SJCRH30 (cell line): Measurements from ENCODE around the gene NEDD4L. TPM values are rescaled to one million over a fixed set of nuclear protein-coding genes. Genes with fewer than 3 reads are reported as not detected.
A peak's percentile ranks its signal among the peaks of the same experiment; 100 is the strongest.

ENCODE experiments used
- DNase-seq, 2 experiments: peaks; one replicate each; pipeline ENCODE4 v3.0.0-alpha.2; 2015 to 2020
- H3K27ac ChIP-seq: fragments of 250-450 bp; sonication (Bioruptor Pico); 2 replicates; pipeline ENCODE4 v1.5.1; 2020; ENCODE audit warnings: mild to moderate bottlenecking, moderate library complexity
- H3K27me3 ChIP-seq: fragments of 250-450 bp; sonication (Bioruptor Pico); 2 replicates; pipeline ENCODE4 v1.5.1; 2020; ENCODE audit warnings: mild to moderate bottlenecking, moderate library complexity
- H3K36me3 ChIP-seq: fragments of 250-450 bp; sonication (Bioruptor Pico); 2 replicates; pipeline ENCODE4 v1.5.1; 2020; ENCODE audit warnings: mild to moderate bottlenecking, moderate library complexity
- H3K4me1 ChIP-seq: fragments of 250-450 bp; sonication (Bioruptor Pico); 2 replicates; pipeline ENCODE4 v1.5.1; 2020; ENCODE audit warnings: mild to moderate bottlenecking, moderate library complexity
- H3K4me3 ChIP-seq: fragments of 250-450 bp; sonication (Bioruptor Pico); 2 replicates; pipeline ENCODE4 v1.5.1; 2020; ENCODE audit warnings: mild to moderate bottlenecking, moderate library complexity
- H3K9me3 ChIP-seq: fragments of 250-450 bp; sonication (Bioruptor Pico); replicated peaks from 2 replicates; pipeline ENCODE4 v1.5.1; 2020; ENCODE audit warnings: mild to moderate bottlenecking, moderate library complexity
- total RNA-seq: library from RNA; depleted of rRNA; stranded (reverse); fragments of >200 nt; shearing (Covaris generic); gene quantifications from 2 replicates; pipeline ENCODE4 v1.2.3, GENCODE V29; 2014

NEDD4L gene
- total RNA-seq, 1 experiment from 2014 or later: 29.3 TPM

DNA sequence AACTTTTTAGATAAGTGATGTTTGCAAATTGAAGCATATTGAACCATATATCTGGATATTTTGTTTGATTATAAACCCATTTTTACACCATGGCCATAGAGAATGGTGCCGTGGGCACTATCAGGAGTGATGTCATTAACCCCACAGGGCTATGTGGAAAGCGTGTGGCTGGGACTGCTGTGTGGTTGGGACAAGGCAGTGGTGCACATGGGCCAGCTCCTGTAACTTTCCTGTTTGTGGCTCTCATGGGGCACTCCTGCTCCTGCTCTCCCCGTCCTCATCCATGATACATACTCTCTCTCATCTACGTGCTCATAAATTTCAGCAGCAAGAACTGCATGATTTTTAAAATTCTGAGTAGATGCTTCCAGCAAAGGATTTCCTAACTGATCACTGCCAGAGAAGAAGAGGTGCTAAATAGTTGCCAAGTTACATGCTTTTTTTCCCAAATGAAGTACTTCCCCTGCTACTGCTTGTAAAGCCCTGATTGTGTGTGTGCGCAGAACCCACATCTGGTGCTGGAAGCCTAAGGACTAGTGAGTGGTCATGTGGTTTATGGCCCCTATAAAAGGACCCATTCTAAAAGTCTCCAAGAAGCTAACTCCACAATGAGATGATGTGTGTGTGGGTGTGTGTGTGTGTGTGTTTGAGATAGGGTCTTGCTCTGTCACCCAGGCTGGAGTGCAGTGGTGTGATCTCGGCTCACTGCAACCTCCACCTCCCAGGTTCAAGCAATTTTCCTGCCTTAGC, 240.8 kb downstream of the NEDD4L start:
- H3K9me3 ChIP-seq: no peaks in the 10 kb centered on the region; the same call in 1 of the 2 replicates
- H3K27ac ChIP-seq: no peak overlapping the region
- DNase-seq: no peak
- no peaks in the 10 kb centered on the region for H3K27me3 ChIP-seq
- H3K36me3 ChIP-seq: no peaks in the 10 kb centered on the region
- peaks cover 33% of the 10 kb centered on the region for H3K4me1 ChIP-seq
- H3K4me3 ChIP-seq: no peak overlapping the region

DNA sequence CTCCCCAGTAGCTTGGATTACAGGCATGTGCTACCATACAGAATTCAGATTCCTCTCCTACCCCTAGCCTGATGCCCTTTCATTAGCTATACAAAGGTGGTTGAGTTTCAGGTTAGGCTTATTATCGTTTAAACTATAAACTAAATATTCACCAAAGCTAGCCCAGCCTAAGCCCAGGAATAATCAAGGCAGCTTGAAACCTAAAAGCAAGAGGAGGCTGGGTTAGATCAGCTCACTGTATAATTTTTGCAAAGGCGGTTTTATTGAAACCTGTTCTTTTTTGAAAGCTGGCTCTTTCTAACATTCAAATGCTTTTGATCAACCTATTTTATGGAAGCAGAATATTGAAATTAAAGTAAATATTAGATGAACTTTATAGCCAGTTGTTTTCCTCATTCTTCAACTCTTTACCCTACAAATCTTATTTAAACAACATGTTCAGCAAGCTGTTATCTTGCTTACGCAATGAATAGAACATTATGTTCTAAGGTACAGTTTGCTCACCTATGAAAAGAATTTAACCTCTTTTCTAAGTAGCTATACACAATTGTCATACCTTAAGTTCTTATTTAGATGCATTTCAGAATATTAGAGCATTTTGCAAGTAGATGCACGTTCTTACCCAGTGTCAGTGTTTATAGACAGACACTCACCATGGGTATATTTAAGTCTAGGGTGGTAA, 241.6 kb downstream of the NEDD4L start:
- no peak overlapping the region for H3K27ac ChIP-seq
- H3K4me3 ChIP-seq: no peak overlapping the region
- no peaks in the 10 kb centered on the region for H3K27me3 ChIP-seq

GRCh38 chr18:58286632-58287352, 242.8 kb downstream of the NEDD4L start:
- peaks cover 46% of the 10 kb centered on the region for H3K4me1 ChIP-seq
- H3K9me3 ChIP-seq: no peaks in the 10 kb centered on the region; the same call in 1 of the 2 replicates
- H3K36me3 ChIP-seq: no peaks in the 10 kb centered on the region
- peak overlapping the region; percentile 99 for H3K27ac ChIP-seq
- no peak for DNase-seq
- no peaks in the 10 kb centered on the region for H3K27me3 ChIP-seq
- H3K4me3 ChIP-seq: peak overlapping the region; percentile 53

More for the DNA sequence above, 241.6 kb downstream of the NEDD4L start:
- H3K9me3 ChIP-seq: no peaks in the 10 kb centered on the region; the same call in 1 of the 2 replicates
- H3K36me3 ChIP-seq: no peaks in the 10 kb centered on the region
- DNase-seq: no peak
- H3K4me1 ChIP-seq: peaks cover 40% of the 10 kb centered on the region

GRCh38 chr18:58287353-58288274, 243.6 kb downstream of the NEDD4L start:
- Histone ChIP-seq H3K27me3 (no peaks in the 10 kb centered on the region), H3K9me3 (no peaks in the 10 kb centered on the region), H3K4me1 (peaks cover 54% of the 10 kb centered on the region), H3K36me3 (no peaks in the 10 kb centered on the region), H3K4me3 (peak overlapping the region; percentile 53), H3K27ac (peak overlapping the region; percentile 99)
- DNase-seq: peak; percentile 36 to 68

GRCh38 chr18:58288921-58289797, 245.1 kb downstream of the NEDD4L start:
- Histone ChIP-seq H3K9me3 (no peaks in the 10 kb centered on the region), H3K4me1 (peaks cover 58% of the 10 kb centered on the region), H3K36me3 (no peaks in the 10 kb centered on the region), H3K27ac (peak overlapping the region; percentile 99), H3K4me3 (no peak overlapping the region), H3K27me3 (no peaks in the 10 kb centered on the region)
- DNase-seq: peak in 1 of 2 experiments; percentile 38

DNA sequence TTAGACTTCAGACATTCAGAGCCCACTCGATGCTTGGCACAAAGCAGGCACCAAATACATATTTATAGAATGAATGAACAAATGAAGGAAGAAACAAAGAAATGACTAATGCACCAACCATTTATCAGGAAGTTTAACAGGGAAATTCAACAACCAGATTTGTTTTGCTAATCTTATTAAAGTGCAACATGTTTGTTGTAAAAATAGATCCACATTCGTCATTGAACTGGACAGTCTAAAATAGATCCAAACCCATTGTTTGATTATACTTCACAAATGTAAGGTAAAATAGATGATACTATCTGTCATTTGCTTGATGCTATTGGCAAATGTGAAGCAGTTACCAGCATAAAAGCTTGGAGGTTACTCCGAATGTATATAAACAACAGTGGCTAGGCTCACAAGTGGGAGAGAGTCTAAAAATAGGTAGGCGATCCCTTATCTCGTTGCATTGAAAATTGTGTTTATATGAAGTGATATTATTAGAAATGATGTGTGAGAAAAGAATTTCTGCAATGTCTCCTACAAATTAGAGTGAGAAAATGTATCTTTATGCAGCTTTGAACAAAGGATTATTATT, 246.2 kb downstream of the NEDD4L start:
- Histone ChIP-seq H3K9me3 (no peaks in the 10 kb centered on the region), H3K4me3 (no peak overlapping the region), H3K4me1 (peaks cover 58% of the 10 kb centered on the region), H3K27me3 (no peaks in the 10 kb centered on the region), H3K36me3 (no peaks in the 10 kb centered on the region), H3K27ac (peak overlapping the region; percentile 99; the same call in 1 of the 2 replicates)
- DNase-seq: no peak

- H3K4me3 ChIP-seq: no peak overlapping the region
- no peaks in the 10 kb centered on the region for H3K36me3 ChIP-seq
- H3K27ac ChIP-seq: peak overlapping the region; percentile 99; the same call in 1 of the 2 replicates
- no peaks in the 10 kb centered on the region for H3K27me3 ChIP-seq
- peaks cover 58% of the 10 kb centered on the region for H3K4me1 ChIP-seq
- H3K9me3 ChIP-seq: no peaks in the 10 kb centered on the region
- no peak for DNase-seq
These were observed 247.1 kb downstream of the NEDD4L start for GRCh38 chr18:58291131-58291530.

- H3K9me3 ChIP-seq: no peaks in the 10 kb centered on the region
- no peak overlapping the region for H3K4me3 ChIP-seq
- H3K36me3 ChIP-seq: no peaks in the 10 kb centered on the region
- DNase-seq: no peak
- peaks cover 46% of the 10 kb centered on the region for H3K4me1 ChIP-seq
- H3K27ac ChIP-seq: peak overlapping the region; percentile 25; the same call in 1 of the 2 replicates
- no peaks in the 10 kb centered on the region for H3K27me3 ChIP-seq
These were observed 248.6 kb downstream of the NEDD4L start for GRCh38 chr18:58292638-58293037.

DNA sequence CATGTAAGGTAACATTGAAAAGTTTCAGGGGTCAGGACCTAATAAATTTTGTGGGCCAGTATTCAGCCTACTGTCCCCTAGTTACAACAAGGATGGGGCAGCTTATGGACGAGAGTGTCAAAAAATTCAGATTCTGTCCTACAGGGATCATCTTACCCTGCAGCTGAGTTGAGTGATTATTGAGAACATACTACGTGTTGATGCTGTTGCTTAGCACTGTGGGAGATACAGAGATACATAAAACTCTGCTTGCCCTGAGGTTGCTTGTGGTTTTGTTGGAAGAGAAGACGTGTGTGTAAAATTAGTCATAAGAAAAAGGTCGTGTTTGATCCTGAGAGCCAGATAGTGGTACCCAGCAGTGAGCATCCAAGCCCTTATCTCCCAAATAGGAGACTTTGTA, 253.2 kb downstream of the NEDD4L start:
- no peak for DNase-seq
- no peaks in the 10 kb centered on the region for H3K36me3 ChIP-seq
- no peaks in the 10 kb centered on the region for H3K9me3 ChIP-seq
- H3K4me3 ChIP-seq: no peak overlapping the region
- H3K27me3 ChIP-seq: no peaks in the 10 kb centered on the region
- H3K27ac ChIP-seq: no peak overlapping the region
- H3K4me1 ChIP-seq: peaks cover 8% of the 10 kb centered on the region; the same call in 1 of the 2 replicates

DNA sequence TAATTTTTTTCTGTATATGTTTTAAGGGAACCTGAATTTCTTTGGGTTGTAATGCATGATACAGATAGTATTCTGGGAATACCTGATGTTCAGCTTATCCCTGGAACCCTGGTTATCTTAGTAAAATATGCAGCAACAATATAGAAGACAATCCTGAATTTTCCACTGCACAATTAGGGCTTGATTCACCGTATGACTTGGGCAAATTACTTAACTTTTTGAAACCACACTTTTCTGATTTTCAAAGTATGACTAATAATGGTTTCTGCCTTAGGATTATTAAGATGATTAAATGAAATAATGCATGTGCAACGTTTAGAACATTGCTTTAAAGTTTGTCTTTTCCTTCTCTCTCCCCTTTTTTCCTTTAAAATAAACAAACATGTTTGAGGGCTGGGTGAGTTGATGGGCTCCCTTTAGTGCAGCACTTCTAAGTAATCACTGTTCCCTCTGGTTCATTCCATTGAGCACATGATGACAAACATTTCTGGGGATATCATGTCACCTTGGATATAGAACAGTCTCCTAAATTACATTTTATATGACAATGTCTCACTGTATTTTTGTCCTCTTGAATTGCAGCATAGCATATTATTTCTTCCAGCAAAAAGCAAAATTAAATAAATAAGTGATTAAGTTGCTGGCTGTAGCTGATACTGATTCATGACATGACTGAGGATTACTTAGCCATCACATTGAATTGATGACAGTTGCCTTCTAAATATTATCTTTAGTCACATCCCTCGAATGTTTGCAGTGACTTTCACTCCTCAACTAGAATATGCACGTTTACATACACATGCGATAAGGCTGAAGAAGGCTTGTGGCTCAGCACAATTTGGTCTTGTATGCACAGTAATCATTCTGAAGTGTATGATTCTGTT, 254.5 kb downstream of the NEDD4L start:
- Histone ChIP-seq H3K4me3 (no peak overlapping the region), H3K9me3 (no peaks in the 10 kb centered on the region), H3K27ac (no peak overlapping the region), H3K4me1 (no peaks in the 10 kb centered on the region), H3K27me3 (no peaks in the 10 kb centered on the region), H3K36me3 (no peaks in the 10 kb centered on the region)
- no peak for DNase-seq

GRCh38 chr18:58299135-58299473, 255.1 kb downstream of the NEDD4L start:
- no peaks in the 10 kb centered on the region for H3K27me3 ChIP-seq
- no peak for DNase-seq
- no peaks in the 10 kb centered on the region for H3K9me3 ChIP-seq
- H3K4me3 ChIP-seq: no peak overlapping the region
- no peak overlapping the region for H3K27ac ChIP-seq
- H3K4me1 ChIP-seq: no peaks in the 10 kb centered on the region
- H3K36me3 ChIP-seq: no peaks in the 10 kb centered on the region

- no peaks in the 10 kb centered on the region for H3K4me1 ChIP-seq
- no peaks in the 10 kb centered on the region for H3K36me3 ChIP-seq
- H3K4me3 ChIP-seq: no peak overlapping the region
- no peaks in the 10 kb centered on the region for H3K27me3 ChIP-seq
- no peak for DNase-seq
- no peak overlapping the region for H3K27ac ChIP-seq
- H3K9me3 ChIP-seq: no peaks in the 10 kb centered on the region
These were observed 255.9 kb downstream of the NEDD4L start for GRCh38 chr18:58299936-58300335.
